Stimulated activated CD4-positive, alpha-beta T cell treated with anti-CD3 and anti-CD28 coated beads, Interleukin-2, amount 100 ng/mL, for 24 hours (primary cell): ENCODE data around the gene LRRC47.

ENCODE experiments used
- DNase-seq, 2 donors: peaks; one replicate each; pipeline ENCODE4 v3.0.0-alpha.2; 2020

LRRC47 gene

DNA sequence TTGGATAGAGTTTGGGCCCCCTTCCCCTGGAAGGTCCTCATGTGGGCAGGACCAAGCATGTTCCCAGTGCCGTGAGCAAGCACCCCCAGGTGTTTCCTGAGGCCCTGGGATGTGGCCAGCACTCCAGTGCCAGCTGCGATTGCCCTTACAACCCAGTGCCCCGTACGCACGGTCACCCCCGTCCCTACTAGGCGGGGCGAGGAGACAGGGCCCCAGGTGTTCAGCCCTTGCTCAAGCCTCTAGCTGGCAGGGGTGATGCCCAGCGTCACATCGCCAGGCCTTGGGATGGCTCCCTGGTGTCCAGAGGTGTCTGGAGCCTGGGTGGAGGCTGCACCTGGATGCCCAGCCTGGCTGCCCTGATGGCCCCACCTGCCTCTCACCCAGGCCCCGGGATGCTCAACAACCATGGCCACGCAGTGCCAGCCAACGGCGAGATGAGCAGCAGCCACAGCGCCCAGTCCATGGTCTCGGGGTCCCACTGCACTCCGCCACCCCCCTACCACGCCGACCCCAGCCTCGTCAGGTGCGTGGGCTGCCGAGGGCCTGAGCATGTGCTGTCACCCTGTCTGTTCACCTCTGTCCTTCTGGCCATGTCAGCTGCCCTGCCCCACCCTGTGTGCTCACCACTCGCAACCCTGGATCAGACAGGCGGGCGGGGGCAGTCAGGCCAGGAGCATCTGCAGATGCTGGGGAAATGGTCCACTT lies 65.6 kb downstream of the LRRC47 start:
- DNase-seq: no peak

DNA sequence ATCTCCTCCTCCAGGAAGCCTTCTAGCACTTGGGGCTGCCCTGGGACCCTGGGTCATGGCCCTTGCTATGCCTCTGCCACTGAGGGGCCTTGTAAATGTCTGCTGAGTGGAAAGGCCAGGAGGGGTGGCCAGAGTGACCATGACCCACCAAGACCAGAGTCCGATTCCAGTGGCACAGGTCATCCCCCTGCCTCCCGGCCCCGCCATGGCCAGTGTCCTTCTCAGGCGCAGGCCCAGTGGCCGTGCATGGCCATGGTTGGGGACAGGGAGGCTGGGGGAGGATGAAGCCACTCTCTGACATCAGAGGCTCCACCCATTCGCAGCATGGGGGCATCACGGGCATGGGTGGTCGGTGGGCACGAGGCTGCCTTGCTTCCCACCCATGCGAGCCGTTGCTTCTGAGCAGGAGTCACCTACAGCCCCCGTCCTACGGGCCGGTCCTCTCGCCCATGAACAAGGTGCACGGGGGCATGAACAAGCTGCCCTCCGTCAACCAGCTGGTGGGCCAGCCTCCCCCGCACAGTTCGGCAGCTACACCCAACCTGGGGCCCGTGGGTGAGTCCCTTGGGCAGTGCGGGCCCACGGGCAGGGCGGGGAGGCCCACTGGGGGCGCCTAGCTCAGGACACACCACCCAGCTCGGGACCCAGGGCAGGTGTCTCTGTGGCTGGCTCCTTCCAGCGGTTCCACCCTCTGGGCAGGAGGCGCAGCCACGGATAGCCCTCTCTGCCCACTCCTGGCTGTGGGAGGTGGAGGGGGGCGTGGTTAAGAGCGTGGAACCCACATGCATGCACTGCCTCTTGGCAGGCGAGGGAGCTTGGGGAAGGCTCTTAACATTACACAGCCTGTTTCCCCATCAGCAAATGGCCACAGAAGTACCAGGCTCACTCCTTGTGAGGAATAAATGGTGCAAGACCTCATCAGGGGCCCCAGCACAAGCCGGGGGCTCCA lies 66.4 kb downstream of the LRRC47 start:
- no peak for DNase-seq
